Sigmoid colon (tissue), 7 donors: ENCODE measurements around the gene CORT. TPM values are rescaled to one million over a fixed set of nuclear protein-coding genes. Genes with fewer than 3 reads are reported as not detected.

ENCODE experiments used
- DNase-seq: peaks from one replicate; pipeline ENCODE4 v3.0.0-alpha.2; 2019
- H3K27ac ChIP-seq, 4 donors: fragments of 200-600 bp; sonication (generic); one replicate each; pipeline ENCODE4 v1.5.1; 2016 to 2019; ENCODE audit warnings: mild to moderate bottlenecking in 1 of 4
- H3K27me3 ChIP-seq, 3 donors: fragments of 200-600 bp; sonication (generic); one replicate each; pipeline ENCODE4 v1.5.1; 2019; ENCODE audit warnings: mild to moderate bottlenecking in 1 of 3
- H3K36me3 ChIP-seq, 4 donors: fragments of 200-600 bp; sonication (generic); one replicate each; pipeline ENCODE4 v1.5.1; 2016 to 2019
- H3K4me1 ChIP-seq, 4 donors: fragments of 200-600 bp; sonication (generic); one replicate each; pipeline ENCODE4 v1.5.1; 2017 to 2019
- H3K4me3 ChIP-seq, 4 donors: fragments of 200-600 bp; sonication (generic); one replicate each; pipeline ENCODE4 v1.5.1; 2017 to 2019; ENCODE audit warnings: mild to moderate bottlenecking in 2 of 4, moderate library complexity in 1 of 4
- H3K9me3 ChIP-seq, 4 donors: fragments of 200-600 bp in 3 of 4; sonication (generic) in 3 of 4; one replicate each; pipeline versions ENCODE4 v1.5.1 to v1.6.1; 2013 to 2019
- CTCF ChIP-seq, 4 experiments: fragments of 450-650 bp in 3 of 4; fragments of 200-600 bp in 1 of 4; IDR thresholded peaks; one replicate each; pipeline ENCODE4 v1.5.1; 2016 to 2019; ENCODE audit warnings: antibody characterized with exemption in 4 of 4, mild to moderate bottlenecking in 3 of 4, moderate library complexity in 2 of 4
- EP300 ChIP-seq, 4 donors: sonication (generic); formaldehyde crosslinking; IDR thresholded peaks; one replicate each; pipeline ENCODE4 v1.6.1; 2017; ENCODE audit warnings: antibody characterized with exemption in 4 of 4
- POLR2A ChIP-seq, 2 donors: fragments of 450-650 bp; IDR thresholded peaks; one replicate each; pipeline ENCODE4 v1.6.1; 2016; ENCODE audit warnings: antibody characterized with exemption in 2 of 2, mild to moderate bottlenecking in 2 of 2, moderate library complexity in 2 of 2
- POLR2AphosphoS5 ChIP-seq, 4 donors: sonication (generic); formaldehyde crosslinking; IDR thresholded peaks; one replicate each; pipeline ENCODE4 v1.6.1; 2017; ENCODE audit warnings: antibody characterized with exemption in 4 of 4
- WGBS, 2 donors: extraction: QIAGEN DNeasy Blood & Tissue Kit; methylation state at CpG; one replicate each; pipeline ENCODE4 v1.1.7; 2013; 5-methylcytosine and 5-hydroxymethylcytosine counted together
- intact Hi-C: fragments of 100-400 bp; cut with DNase I; formaldehyde crosslinking; loops from one replicate; pipeline ENCODE4 v1.15.1; 2023
- polyA plus RNA-seq, 3 donors: library from polyadenylated mRNA; stranded (reverse); fragments of 200-250 nt; gene quantifications; one replicate each; pipeline ENCODE4 v1.2.3, GENCODE V29; 2013
- total RNA-seq, 4 donors: library from RNA; depleted of rRNA; stranded (reverse); fragments of >200 nt; gene quantifications; one replicate each; pipeline ENCODE4 v1.1.0, GENCODE V29; 2016
- donor health status: healthy with polysubstance abuse.
- donor health status: Bipolar disorder and iron deficiency.
- donor health status: healthy.

The CORT gene
- total and polyA plus RNA-seq, 7 donors, result 0.42 to 1.4 (median 0.90) TPM; not detected in 1

GRCh38 chr1:10440305-10440704 lies 9.5 kb upstream of the CORT start:
- Histone ChIP-seq H3K27me3 (no peaks in the 10 kb centered on the region), H3K27ac (no peak overlapping the region), H3K4me1 (no peaks in the 10 kb centered on the region), H3K4me3 (no peak overlapping the region), H3K36me3 (peaks cover 0 to under 1% (median 0%) of the 10 kb centered on the region in 4 donors), H3K9me3 (no peaks in the 10 kb centered on the region)
- intact Hi-C loops, result no loop called here
- no peak for DNase-seq
- no peak for TF ChIP-seq POLR2A (IDR thresholded peaks at IDR 0.05)
- WGBS, 2 donors, result 98% methylated on average over 2 of the region's 2 CpGs

- Histone ChIP-seq H3K9me3 (no peaks in the 10 kb centered on the region), H3K27me3 (no peaks in the 10 kb centered on the region), H3K36me3 (no peaks in the 10 kb centered on the region), H3K4me3 (no peak overlapping the region), H3K27ac (no peak overlapping the region), H3K4me1 (no peaks in the 10 kb centered on the region)
- no peak for TF ChIP-seq POLR2A (IDR thresholded peaks at IDR 0.05)
- no peak for TF ChIP-seq POLR2AphosphoS5 (IDR thresholded peaks at IDR 0.05)
- no peak for TF ChIP-seq CTCF (IDR thresholded peaks at IDR 0.05)
- DNase-seq, result no peak
- intact Hi-C loops, result no loop called here
- 94 to 96% methylated on average over 5 of the region's 5 CpGs for WGBS, 2 donors
Observed at GRCh38 chr1:10440794-10441193, 9.0 kb upstream of the CORT start.

GRCh38 chr1:10444248-10444647 lies 5.6 kb upstream of the CORT start:
- intact Hi-C loops, result no loop called here
- H3K36me3 ChIP-seq, result no peaks in the 10 kb centered on the region
- WGBS, 2 donors, result 97 to 98% methylated on average over 6 of the region's 6 CpGs
- no peaks in the 10 kb centered on the region for H3K9me3 ChIP-seq
- no peak overlapping the region for H3K4me3 ChIP-seq
- no peaks in the 10 kb centered on the region for H3K4me1 ChIP-seq
- TF ChIP-seq EP300 (IDR thresholded peaks at IDR 0.05) (no peak), POLR2A (IDR thresholded peaks at IDR 0.05) (no peak), POLR2AphosphoS5 (IDR thresholded peaks at IDR 0.05) (no peak), CTCF (IDR thresholded peaks at IDR 0.05) (no peak)
- peaks cover 0 to 7% (median 6%) of the 10 kb centered on the region in 3 donors for H3K27me3 ChIP-seq
- H3K27ac ChIP-seq, result no peak overlapping the region
- DNase-seq, result no peak

- Histone ChIP-seq H3K4me3 (no peak overlapping the region), H3K27me3 (peaks cover 0 to 14% (median 8%) of the 10 kb centered on the region in 3 donors), H3K9me3 (no peaks in the 10 kb centered on the region), H3K27ac (no peak overlapping the region), H3K36me3 (no peaks in the 10 kb centered on the region), H3K4me1 (no peaks in the 10 kb centered on the region)
- intact Hi-C loops, result no loop called here
- TF ChIP-seq POLR2A (IDR thresholded peaks at IDR 0.05), result no peak
- no peak for TF ChIP-seq EP300 (IDR thresholded peaks at IDR 0.05)
- no peak for TF ChIP-seq CTCF (IDR thresholded peaks at IDR 0.05)
- TF ChIP-seq POLR2AphosphoS5 (IDR thresholded peaks at IDR 0.05), result no peak
- 90 to 91% methylated on average over 7 of the region's 7 CpGs for WGBS, 2 donors
- no peak for DNase-seq
Observed at GRCh38 chr1:10444795-10445397, 4.9 kb upstream of the CORT start.

- Histone ChIP-seq H3K27me3 (peaks cover 0 to 32% (median 14%) of the 10 kb centered on the region in 3 donors), H3K4me1 (peaks cover 0 to 12% (median 3%) of the 10 kb centered on the region in 4 donors), H3K4me3 (no peak overlapping the region), H3K36me3 (no peaks in the 10 kb centered on the region), H3K27ac (no peak overlapping the region), H3K9me3 (no peaks in the 10 kb centered on the region)
- 95 to 97% methylated on average over 7 of the region's 7 CpGs for WGBS, 2 donors
- intact Hi-C loops, result no loop called here
- no peak for DNase-seq
- TF ChIP-seq POLR2A (IDR thresholded peaks at IDR 0.05) (no peak), EP300 (IDR thresholded peaks at IDR 0.05) (no peak), CTCF (IDR thresholded peaks at IDR 0.05) (no peak), POLR2AphosphoS5 (IDR thresholded peaks at IDR 0.05) (no peak)
Observed at GRCh38 chr1:10446790-10447422, 2.9 kb upstream of the CORT start.
